ENCODE measurements around the gene FANCI.
"Not testable (repeated sequence)": the region's sequence is repeated elsewhere in the genome, so short reads cannot be mapped to it uniquely, and the experiment has no call there.

DNA sequence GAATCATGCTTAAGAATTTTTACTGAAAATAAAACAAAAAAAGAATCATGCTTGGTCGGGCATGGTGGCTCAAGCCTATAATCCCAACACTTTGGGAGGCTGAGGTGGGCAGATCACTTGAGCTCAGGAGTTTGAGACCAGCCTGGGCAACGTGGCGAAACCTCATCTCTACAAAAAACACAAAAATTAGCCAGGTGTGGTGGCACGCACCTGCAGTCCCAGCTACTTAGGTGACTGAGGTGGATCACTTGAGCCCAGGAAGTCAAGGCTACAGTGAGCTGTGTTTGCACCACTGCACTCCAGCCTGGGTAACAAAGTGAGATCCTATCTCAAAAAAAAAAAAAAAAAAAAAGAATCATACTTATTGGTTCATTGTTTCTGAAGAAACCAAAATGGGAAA lies 33.5 kb downstream of the FANCI start:
- TF ChIP-seq, protein P1, sequence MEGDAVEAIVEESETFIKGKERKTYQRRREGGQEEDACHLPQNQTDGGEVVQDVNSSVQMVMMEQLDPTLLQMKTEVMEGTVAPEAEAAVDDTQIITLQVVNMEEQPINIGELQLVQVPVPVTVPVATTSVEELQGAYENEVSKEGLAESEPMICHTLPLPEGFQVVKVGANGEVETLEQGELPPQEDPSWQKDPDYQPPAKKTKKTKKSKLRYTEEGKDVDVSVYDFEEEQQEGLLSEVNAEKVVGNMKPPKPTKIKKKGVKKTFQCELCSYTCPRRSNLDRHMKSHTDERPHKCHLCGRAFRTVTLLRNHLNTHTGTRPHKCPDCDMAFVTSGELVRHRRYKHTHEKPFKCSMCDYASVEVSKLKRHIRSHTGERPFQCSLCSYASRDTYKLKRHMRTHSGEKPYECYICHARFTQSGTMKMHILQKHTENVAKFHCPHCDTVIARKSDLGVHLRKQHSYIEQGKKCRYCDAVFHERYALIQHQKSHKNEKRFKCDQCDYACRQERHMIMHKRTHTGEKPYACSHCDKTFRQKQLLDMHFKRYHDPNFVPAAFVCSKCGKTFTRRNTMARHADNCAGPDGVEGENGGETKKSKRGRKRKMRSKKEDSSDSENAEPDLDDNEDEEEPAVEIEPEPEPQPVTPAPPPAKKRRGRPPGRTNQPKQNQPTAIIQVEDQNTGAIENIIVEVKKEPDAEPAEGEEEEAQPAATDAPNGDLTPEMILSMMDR (conservative IDR thresholded peaks at IDR 0.05; ENCODE audit: low read depth, low read length): not testable (repeated sequence)
- not testable (repeated sequence) for TF ChIP-seq EZH2 (IDR thresholded peaks at IDR 0.05; ENCODE audit: borderline replicate concordance, low read depth, low read length, poor library complexity, severe bottlenecking)
